ENCODE results near the gene RNASEH2B.
A peak's percentile ranks its signal among the peaks of the same experiment; 100 is the strongest.

DNA sequence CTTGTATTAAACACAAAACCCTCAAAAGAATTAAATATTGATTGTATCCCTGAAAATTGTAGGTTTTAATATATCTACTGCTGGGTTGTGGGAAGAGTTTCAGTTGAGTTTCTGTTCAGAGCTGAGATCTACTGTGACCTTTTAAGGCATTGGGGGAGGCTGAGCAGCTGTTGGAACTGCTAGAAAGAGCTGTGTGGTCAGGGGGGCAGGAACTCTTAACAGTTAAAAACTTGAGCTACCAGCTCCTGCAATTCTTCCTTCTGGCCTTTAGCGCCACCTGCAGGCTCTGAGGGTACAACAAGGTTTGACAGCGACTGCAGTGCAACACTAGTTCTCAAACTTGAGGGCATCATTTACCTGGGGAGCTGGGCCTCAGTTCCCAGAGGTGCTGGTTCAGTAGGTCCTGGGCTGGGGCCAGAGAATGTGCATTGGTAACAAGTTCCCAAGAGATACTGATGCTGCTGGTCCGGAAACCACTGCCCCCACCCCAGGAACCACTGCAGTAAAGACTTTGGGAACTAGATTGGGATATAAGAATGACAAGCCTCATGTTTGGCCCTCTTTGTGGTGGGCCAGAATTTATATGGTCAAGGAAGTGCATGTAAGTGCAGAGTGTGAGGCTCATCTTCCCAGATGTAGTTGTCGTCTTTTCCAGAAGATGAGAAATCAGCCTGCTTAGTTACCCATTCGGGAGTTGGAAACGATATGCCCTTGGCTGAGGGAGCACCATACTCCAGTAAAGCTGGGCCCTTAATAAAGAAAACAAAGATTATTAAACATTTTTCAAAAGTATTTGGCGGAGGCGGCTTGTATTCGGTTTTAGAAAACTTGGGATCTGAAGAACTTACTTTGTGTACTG lies 2.6 kb downstream of the RNASEH2B start:
- TF ChIP-seq, protein P1, sequence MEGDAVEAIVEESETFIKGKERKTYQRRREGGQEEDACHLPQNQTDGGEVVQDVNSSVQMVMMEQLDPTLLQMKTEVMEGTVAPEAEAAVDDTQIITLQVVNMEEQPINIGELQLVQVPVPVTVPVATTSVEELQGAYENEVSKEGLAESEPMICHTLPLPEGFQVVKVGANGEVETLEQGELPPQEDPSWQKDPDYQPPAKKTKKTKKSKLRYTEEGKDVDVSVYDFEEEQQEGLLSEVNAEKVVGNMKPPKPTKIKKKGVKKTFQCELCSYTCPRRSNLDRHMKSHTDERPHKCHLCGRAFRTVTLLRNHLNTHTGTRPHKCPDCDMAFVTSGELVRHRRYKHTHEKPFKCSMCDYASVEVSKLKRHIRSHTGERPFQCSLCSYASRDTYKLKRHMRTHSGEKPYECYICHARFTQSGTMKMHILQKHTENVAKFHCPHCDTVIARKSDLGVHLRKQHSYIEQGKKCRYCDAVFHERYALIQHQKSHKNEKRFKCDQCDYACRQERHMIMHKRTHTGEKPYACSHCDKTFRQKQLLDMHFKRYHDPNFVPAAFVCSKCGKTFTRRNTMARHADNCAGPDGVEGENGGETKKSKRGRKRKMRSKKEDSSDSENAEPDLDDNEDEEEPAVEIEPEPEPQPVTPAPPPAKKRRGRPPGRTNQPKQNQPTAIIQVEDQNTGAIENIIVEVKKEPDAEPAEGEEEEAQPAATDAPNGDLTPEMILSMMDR (IDR thresholded peaks at IDR 0.05; ENCODE audit: borderline replicate concordance, extremely low read depth, low read length, poor library complexity, severe bottlenecking): peak; percentile 97
- TF ChIP-seq EZH2 (IDR thresholded peaks at IDR 0.05; ENCODE audit: borderline replicate concordance, low read depth, low read length, severe bottlenecking): no peak

Measured in DND-41 (cell line).